PC-3 (cell line): ENCODE data around the gene MARK3. TPM values are rescaled to one million over a fixed set of nuclear protein-coding genes. Genes with fewer than 3 reads are reported as not detected.

ENCODE experiments used
- ATAC-seq: fragments of 200-7000 bp; cut with Tn5 transposase; 2 replicates; pipeline ENCODE4 v1.9.1; 2020; ENCODE audit warnings: mild to moderate bottlenecking, moderate library complexity
- BruUV-seq: library from RNA; stranded (reverse); fragments of 400-500 nt; replicated peaks from 2 replicates; lab custom pipeline; 2021; lab: Mats Ljungman, UMichigan
- CTCF ChIA-PET: fragments of 300-600 bp; sonication (Branson Sonifier 250); formaldehyde crosslinking; loops from one replicate; lab custom pipeline; 2022; ENCODE audit warnings: antibody characterized with exemption; lab: Charles Lee
- POLR2A ChIA-PET: fragments of 300-600 bp; sonication (Branson Sonifier 250); formaldehyde crosslinking; loops from one replicate; lab custom pipeline; 2022; ENCODE audit warnings: antibody characterized with exemption; ENCODE audit not compliant: unreplicated experiment; lab: Charles Lee
- DNase-seq: peaks from one replicate; pipeline ENCODE4 v3.0.0-alpha.2; 2015
- H2AFZ ChIP-seq: fragments of 300-600 bp; sonication (generic); 2 replicates; pipeline ENCODE4 v1.6.0; 2016; ENCODE audit warnings: antibody characterized with exemption, low read length
- H3F3A ChIP-seq: fragments of 300-600 bp; sonication (generic); one replicate; pipeline ENCODE4 v1.6.0; 2017; ENCODE audit warnings: antibody characterized with exemption, low read length, control low read depth, mild to moderate bottlenecking; ENCODE audit not compliant: unreplicated experiment
- H3K27ac ChIP-seq: fragments of 300-600 bp; sonication (generic); 2 replicates; pipeline ENCODE4 v1.5.1; 2016; ENCODE audit warnings: mild to moderate bottlenecking, low read length
- H3K27me3 ChIP-seq: fragments of 300-600 bp; sonication (generic); 2 replicates; pipeline ENCODE4 v1.6.1; 2016; ENCODE audit warnings: low read length, mixed read lengths
- H3K36me3 ChIP-seq: fragments of 300-600 bp; sonication (generic); 2 replicates; pipeline ENCODE4 v1.6.1; 2016; ENCODE audit warnings: low read depth, mixed run types, low read length, mixed read lengths
- H3K4me1 ChIP-seq: fragments of 300-600 bp; sonication (generic); 2 replicates; pipeline ENCODE4 v1.5.1; 2016; ENCODE audit warnings: low read length; ENCODE audit not compliant: insufficient read depth
- H3K4me2 ChIP-seq: fragments of 300-600 bp; sonication (generic); 2 replicates; pipeline ENCODE4 v1.6.0; 2016; ENCODE audit warnings: low read length
- H3K4me3 ChIP-seq: fragments of 300-600 bp; sonication (generic); 2 replicates; pipeline ENCODE4 v1.5.1; 2016; ENCODE audit warnings: mild to moderate bottlenecking, low read length, mixed read lengths
- H3K79me2 ChIP-seq: fragments of 300-600 bp; sonication (generic); 2 replicates; pipeline ENCODE4 v1.6.1; 2017; ENCODE audit warnings: low read length, mixed read lengths
- H3K9ac ChIP-seq: fragments of 300-600 bp; sonication (generic); 2 replicates; pipeline ENCODE4 v1.6.0; 2016; ENCODE audit warnings: mild to moderate bottlenecking, low read length
- H3K9me2 ChIP-seq: fragments of 300-600 bp; sonication (generic); replicated peaks from 2 replicates; pipeline ENCODE4 v1.6.1; 2016; ENCODE audit warnings: mixed run types, low read length, mixed read lengths
- H3K9me3 ChIP-seq: fragments of 300-600 bp; sonication (generic); 2 replicates; pipeline ENCODE4 v1.6.1; 2016; ENCODE audit warnings: low read length, mixed read lengths
- H4K20me1 ChIP-seq: fragments of 300-600 bp; sonication (generic); 2 replicates; pipeline ENCODE4 v1.6.1; 2016; ENCODE audit warnings: low read length, mixed read lengths
- CTCF ChIP-seq: fragments of 300-600 bp; sonication (generic); conservative IDR thresholded peaks from 2 replicates; pipeline ENCODE4 v1.5.1; 2017; ENCODE audit warnings: antibody characterized with exemption, low read depth, mild to moderate bottlenecking, low read length
- EZH2 ChIP-seq: fragments of 300-600 bp; sonication (generic); IDR thresholded peaks from one replicate; pipeline ENCODE4 v1.6.1; 2017; ENCODE audit warnings: antibody characterized with exemption, mild to moderate bottlenecking, low read length; ENCODE audit not compliant: unreplicated experiment
- EZH2phosphoT487 ChIP-seq: fragments of 300-600 bp; sonication (generic); IDR thresholded peaks from 2 replicates; pipeline ENCODE4 v1.6.1; 2018; ENCODE audit warnings: mild to moderate bottlenecking, antibody characterized with exemption, low read length, borderline replicate concordance
- intact Hi-C: fragments of 100-400 bp; cut with micrococcal nuclease; formaldehyde crosslinking; loops from 2 replicates; pipeline ENCODE4 v1.9.0; 2023
- total RNA-seq: library from RNA; depleted of rRNA; stranded (reverse); fragments of >200 nt; gene quantifications from 2 replicates; pipeline ENCODE4 v1.2.3, GENCODE V29; 2014

The MARK3 gene
- total RNA-seq, 1 experiment from 2014 or later = 69.9 TPM

DNA sequence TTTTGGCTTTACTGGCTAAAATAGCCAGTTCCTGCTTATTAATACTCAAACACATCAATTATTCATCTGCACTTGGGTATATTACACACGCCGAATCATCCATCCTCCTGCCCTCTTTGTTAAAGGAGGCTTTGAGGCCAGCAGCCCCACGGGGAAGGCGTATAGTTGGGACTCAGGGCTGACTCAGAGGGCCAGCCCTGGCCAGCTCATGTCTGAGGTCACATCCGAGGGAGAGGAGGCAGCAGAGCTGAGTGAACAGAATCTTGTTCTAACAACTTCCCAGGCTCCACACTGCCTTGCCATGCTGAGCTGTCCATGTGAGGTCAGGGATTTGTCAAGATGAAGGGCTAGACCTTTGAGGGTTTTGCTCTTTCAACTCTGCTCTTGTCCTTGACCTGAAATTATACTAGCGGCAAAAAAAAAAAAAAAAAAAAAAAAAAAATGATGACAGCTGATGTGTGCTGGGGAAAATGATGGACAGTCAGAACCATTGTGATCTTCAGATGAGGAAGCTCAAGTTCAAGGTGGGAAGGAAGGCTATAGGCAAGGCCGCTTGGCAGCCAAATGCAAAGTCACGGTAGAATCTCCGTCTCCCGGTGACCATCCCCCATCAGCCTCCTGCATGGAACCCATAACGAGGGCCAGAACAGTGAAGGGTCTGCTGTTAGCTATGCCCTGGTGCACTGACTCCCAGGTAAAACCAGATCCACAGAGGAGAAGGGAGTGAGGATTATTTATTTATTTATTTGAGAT is 12.5 kb upstream of the MARK3 start:
- Histone ChIP-seq H3K36me3 (no peaks in the 10 kb centered on the region), H3K9me2 (no peaks in the 10 kb centered on the region), H3K27ac (peak overlapping the region; percentile 93), H3K9me3 (no peaks in the 10 kb centered on the region), H3K9ac (peak overlapping the region; percentile 65), H3K4me3 (no peak overlapping the region), H4K20me1 (no peaks in the 10 kb centered on the region), H3K79me2 (no peaks in the 10 kb centered on the region), H2AFZ (no peak overlapping the region), H3K27me3 (no peaks in the 10 kb centered on the region), H3K4me1 (peaks cover 20% of the 10 kb centered on the region), H3F3A (no peaks in the 10 kb centered on the region), H3K4me2 (peak overlapping the region; percentile 38)
- BruUV-seq = TSS peak; percentile 98
- intact Hi-C loops = loop anchor here (1.0 kb wide), 2 partner anchors 10 to 13 kb away; partner anchors contain the start of gene MARK3
- peak; percentile 97 for DNase-seq
- ChIA-PET CTCF (interaction anchor here (0.6 kb wide), 2 partner anchors 20 to 30 kb away, joined by 3 read pairs; no protein-coding TSS in a partner anchor), POLR2A (interaction anchor here (0.5 to 0.9 kb wide), 5 partner anchors 11 to 156 kb away, joined by 3 to 37 read pairs (median 10); partner anchors contain the start of genes EIF5 and TRMT61A)
- TF ChIP-seq EZH2phosphoT487 = no peak
- no peak for TF ChIP-seq CTCF
- TF ChIP-seq EZH2 = no peak
- ATAC-seq = peak; percentile 100

- Histone ChIP-seq H3K4me3 (no peak overlapping the region), H3K36me3 (no peaks in the 10 kb centered on the region), H3F3A (no peaks in the 10 kb centered on the region), H3K27ac (no peak overlapping the region), H3K27me3 (no peaks in the 10 kb centered on the region), H4K20me1 (no peaks in the 10 kb centered on the region), H2AFZ (no peak overlapping the region), H3K9ac (no peak overlapping the region), H3K4me1 (peaks cover 15% of the 10 kb centered on the region), H3K79me2 (no peaks in the 10 kb centered on the region), H3K9me2 (no peaks in the 10 kb centered on the region), H3K9me3 (no peaks in the 10 kb centered on the region), H3K4me2 (no peak overlapping the region)
- CTCF ChIA-PET = no interaction called here
- POLR2A ChIA-PET = no interaction called here
- DNase-seq (no peak), ATAC-seq (no peak)
- BruUV-seq = no TSS peak
- intact Hi-C loops = no loop called here
- TF ChIP-seq EZH2 (no peak), EZH2phosphoT487 (no peak), CTCF (no peak)
Observed at GRCh38 chr14:103374121-103374520, 11.1 kb upstream of the MARK3 start.

DNA sequence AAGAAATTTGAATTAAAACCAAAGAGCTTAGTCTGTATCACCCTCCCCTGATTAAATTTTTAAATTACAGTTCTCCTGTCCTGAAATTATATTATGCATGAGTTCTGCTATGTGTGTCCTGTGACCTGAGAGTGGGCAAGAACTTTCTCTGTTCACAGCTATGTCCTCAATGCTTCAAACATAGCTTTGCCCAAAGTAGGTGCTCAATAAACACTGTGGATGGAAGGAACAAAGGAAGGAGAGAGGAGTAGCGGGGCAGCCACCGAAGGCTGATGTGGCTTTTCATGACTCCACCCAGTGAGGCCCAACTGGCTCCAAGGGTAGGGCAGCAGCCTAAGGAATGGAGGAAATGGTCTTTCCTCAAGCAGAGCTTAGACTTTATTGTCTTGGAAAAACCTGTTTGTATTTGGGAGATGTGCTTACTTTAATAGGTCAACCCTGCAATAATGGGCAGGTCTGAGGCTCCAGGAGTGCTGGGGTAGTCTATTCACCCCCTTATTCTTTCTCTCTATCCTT is 7.6 kb upstream of the MARK3 start:
- no peak overlapping the region for H3K9ac ChIP-seq
- no peaks in the 10 kb centered on the region for H3K27me3 ChIP-seq
- H2AFZ ChIP-seq = no peak overlapping the region
- no peaks in the 10 kb centered on the region for H3F3A ChIP-seq
- H3K9me3 ChIP-seq = no peaks in the 10 kb centered on the region
- POLR2A ChIA-PET = no interaction called here
- CTCF ChIA-PET = no interaction called here
- BruUV-seq = no TSS peak
- no peaks in the 10 kb centered on the region for H4K20me1 ChIP-seq
- H3K79me2 ChIP-seq = no peaks in the 10 kb centered on the region
- no peaks in the 10 kb centered on the region for H3K9me2 ChIP-seq
- no peak for ATAC-seq
- intact Hi-C loops = no loop called here
- H3K4me3 ChIP-seq = no peak overlapping the region
- no peak for TF ChIP-seq CTCF
- no peak for TF ChIP-seq EZH2phosphoT487
- TF ChIP-seq EZH2 = no peak
- H3K27ac ChIP-seq = no peak overlapping the region
- no peaks in the 10 kb centered on the region for H3K36me3 ChIP-seq
- no peak for DNase-seq
- peaks cover 6% of the 10 kb centered on the region for H3K4me1 ChIP-seq
- H3K4me2 ChIP-seq = no peak overlapping the region
